ENCODE measurements around the gene ADAMTS9.

ADAMTS9 gene

GRCh38 chr3:64530434-64531049 lies 157.3 kb downstream of the ADAMTS9 start:
- no peak for DNase-seq

- DNase-seq = no peak
Measured at GRCh38 chr3:64523324-64523723, 164.5 kb downstream of the ADAMTS9 start.

- no peak for DNase-seq
Measured at GRCh38 chr3:64520334-64520733, 167.5 kb downstream of the ADAMTS9 start.

GRCh38 chr3:64518950-64519349 lies 168.8 kb downstream of the ADAMTS9 start:
- DNase-seq = no peak

- no peak for DNase-seq
Measured at GRCh38 chr3:64518496-64518895, 169.3 kb downstream of the ADAMTS9 start.

GRCh38 chr3:64514889-64515288 lies 172.9 kb downstream of the ADAMTS9 start:
- no peak for DNase-seq

- DNase-seq = no peak
Measured at GRCh38 chr3:64509206-64509605, 178.6 kb downstream of the ADAMTS9 start.

GRCh38 chr3:64508140-64508539 lies 179.7 kb downstream of the ADAMTS9 start:
- DNase-seq = no peak

GRCh38 chr3:64506255-64506654 lies 181.5 kb downstream of the ADAMTS9 start:
- no peak for DNase-seq

- DNase-seq = peak; percentile 33
Measured at GRCh38 chr3:64505419-64505818, 182.4 kb downstream of the ADAMTS9 start.

GRCh38 chr3:64502284-64502683 lies 185.5 kb downstream of the ADAMTS9 start:
- DNase-seq = no peak

GRCh38 chr3:64501298-64501906 lies 186.4 kb downstream of the ADAMTS9 start:
- DNase-seq = no peak

GRCh38 chr3:64496786-64497490 lies 190.9 kb downstream of the ADAMTS9 start:
- DNase-seq = no peak

- no peak for DNase-seq
Measured at GRCh38 chr3:64495781-64496334, 191.9 kb downstream of the ADAMTS9 start.

- no peak for DNase-seq
Measured at GRCh38 chr3:64495121-64495780, 192.5 kb downstream of the ADAMTS9 start.

- no peak for DNase-seq
Measured at GRCh38 chr3:64494526-64494925, 193.3 kb downstream of the ADAMTS9 start.

GRCh38 chr3:64493149-64493548 lies 194.7 kb downstream of the ADAMTS9 start:
- DNase-seq = no peak

- DNase-seq = no peak
Measured at GRCh38 chr3:64491843-64492242, 196.0 kb downstream of the ADAMTS9 start.

- no peak for DNase-seq
Measured at GRCh38 chr3:64490180-64490724, 197.5 kb downstream of the ADAMTS9 start.

GRCh38 chr3:64489361-64490044 lies 198.3 kb downstream of the ADAMTS9 start:
- no peak for DNase-seq

- DNase-seq = no peak
Measured at GRCh38 chr3:64488939-64489338, 198.9 kb downstream of the ADAMTS9 start.

- DNase-seq = peak; percentile 38
Measured at GRCh38 chr3:64484289-64484992, 203.4 kb downstream of the ADAMTS9 start.
